ENCODE data around the gene FAM50A.

The FAM50A gene

GRCh38 chrX:154413142-154413541 lies 30.8 kb upstream of the FAM50A start:
- TF ChIP-seq, protein P1, sequence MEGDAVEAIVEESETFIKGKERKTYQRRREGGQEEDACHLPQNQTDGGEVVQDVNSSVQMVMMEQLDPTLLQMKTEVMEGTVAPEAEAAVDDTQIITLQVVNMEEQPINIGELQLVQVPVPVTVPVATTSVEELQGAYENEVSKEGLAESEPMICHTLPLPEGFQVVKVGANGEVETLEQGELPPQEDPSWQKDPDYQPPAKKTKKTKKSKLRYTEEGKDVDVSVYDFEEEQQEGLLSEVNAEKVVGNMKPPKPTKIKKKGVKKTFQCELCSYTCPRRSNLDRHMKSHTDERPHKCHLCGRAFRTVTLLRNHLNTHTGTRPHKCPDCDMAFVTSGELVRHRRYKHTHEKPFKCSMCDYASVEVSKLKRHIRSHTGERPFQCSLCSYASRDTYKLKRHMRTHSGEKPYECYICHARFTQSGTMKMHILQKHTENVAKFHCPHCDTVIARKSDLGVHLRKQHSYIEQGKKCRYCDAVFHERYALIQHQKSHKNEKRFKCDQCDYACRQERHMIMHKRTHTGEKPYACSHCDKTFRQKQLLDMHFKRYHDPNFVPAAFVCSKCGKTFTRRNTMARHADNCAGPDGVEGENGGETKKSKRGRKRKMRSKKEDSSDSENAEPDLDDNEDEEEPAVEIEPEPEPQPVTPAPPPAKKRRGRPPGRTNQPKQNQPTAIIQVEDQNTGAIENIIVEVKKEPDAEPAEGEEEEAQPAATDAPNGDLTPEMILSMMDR (IDR thresholded peaks at IDR 0.05; ENCODE audit: low read depth, low read length, missing control alignments): no peak
- in situ Hi-C loops (cut with HindIII; ENCODE audit: low sequenced_read_pairs): no loop called here
- no peak overlapping the region for H3K4me3 ChIP-seq (ENCODE audit: low read depth, low read length)
- no peak for DNase-seq (ENCODE audit: low read depth)

- in situ Hi-C loops (cut with HindIII; ENCODE audit: low sequenced_read_pairs): no loop called here
These were observed 26.8 kb upstream of the FAM50A start for GRCh38 chrX:154417157-154417556.

GRCh38 chrX:154419189-154419588 lies 24.8 kb upstream of the FAM50A start:
- in situ Hi-C loops (cut with HindIII; ENCODE audit: low sequenced_read_pairs): no loop called here
- TF ChIP-seq, protein P1 (IDR thresholded peaks at IDR 0.05; ENCODE audit: low read depth, low read length, missing control alignments): no peak
- no peak overlapping the region for H3K4me3 ChIP-seq (ENCODE audit: low read depth, low read length)
- no peak for DNase-seq (ENCODE audit: low read depth)

More at GRCh38 chrX:154417157-154417556, 26.8 kb upstream of the FAM50A start:
- DNase-seq (ENCODE audit: low read depth): no peak
- TF ChIP-seq, protein P1 (IDR thresholded peaks at IDR 0.05; ENCODE audit: low read depth, low read length, missing control alignments): no peak
- no peak overlapping the region for H3K4me3 ChIP-seq (ENCODE audit: low read depth, low read length)

DNA sequence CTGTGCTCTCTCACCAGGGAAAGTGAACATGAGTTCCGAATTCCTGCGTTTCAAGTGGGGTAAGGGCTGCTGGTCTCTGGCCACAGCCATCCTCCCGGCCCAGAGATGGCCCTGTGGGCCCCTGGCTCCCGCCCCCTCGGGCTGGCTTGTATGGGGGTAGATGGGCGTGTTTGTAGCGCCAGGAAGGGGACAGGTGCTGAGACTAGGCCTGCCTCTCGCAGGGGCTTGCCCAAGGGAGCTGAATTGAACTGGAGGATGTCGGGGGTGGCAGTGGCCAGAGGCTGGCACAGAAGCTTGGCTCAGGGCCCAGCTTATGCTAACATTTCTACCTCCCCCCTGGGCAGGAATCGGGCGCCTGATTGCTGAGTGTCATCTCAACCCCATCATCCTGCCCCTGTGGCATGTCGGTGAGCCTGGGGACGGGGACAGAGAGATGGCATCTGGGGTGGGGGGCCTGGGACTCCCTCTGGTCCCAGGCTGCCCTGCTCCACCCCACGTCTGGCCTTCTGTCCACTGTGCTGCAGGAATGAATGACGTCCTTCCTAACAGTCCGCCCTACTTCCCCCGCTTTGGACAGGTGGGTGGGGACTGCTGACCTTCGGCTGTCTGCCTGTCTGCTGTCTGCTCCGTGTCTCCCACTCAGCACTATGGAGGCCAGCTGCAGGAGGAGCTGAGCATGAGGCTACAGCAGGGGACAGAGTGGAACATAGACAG lies 24.1 kb upstream of the FAM50A start:
- H3K4me3 ChIP-seq (ENCODE audit: low read depth, low read length): no peak overlapping the region
- TF ChIP-seq, protein P1 (IDR thresholded peaks at IDR 0.05; ENCODE audit: low read depth, low read length, missing control alignments): no peak
- in situ Hi-C loops (cut with HindIII; ENCODE audit: low sequenced_read_pairs): no loop called here
- no peak for DNase-seq (ENCODE audit: low read depth)

DNA sequence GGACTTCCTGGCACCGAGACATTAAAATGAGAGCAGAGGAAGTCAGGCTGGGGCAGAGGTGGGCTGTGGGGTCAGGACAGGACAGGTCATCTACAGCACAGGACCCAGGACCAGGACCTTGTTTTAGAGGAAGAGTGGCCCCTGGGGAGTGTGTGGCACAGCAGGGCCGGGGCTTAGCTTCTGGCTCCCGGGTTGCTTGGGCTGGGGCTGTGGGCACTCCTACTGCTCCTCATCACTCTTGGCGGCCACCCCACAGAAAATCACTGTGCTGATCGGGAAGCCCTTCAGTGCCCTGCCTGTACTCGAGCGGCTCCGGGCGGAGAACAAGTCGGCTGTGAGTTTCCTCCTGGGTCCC lies 23.6 kb upstream of the FAM50A start:
- DNase-seq (ENCODE audit: low read depth): no peak
- H3K4me3 ChIP-seq (ENCODE audit: low read depth, low read length): no peak overlapping the region
- in situ Hi-C loops (cut with HindIII; ENCODE audit: low sequenced_read_pairs): no loop called here
- TF ChIP-seq, protein P1 (IDR thresholded peaks at IDR 0.05; ENCODE audit: low read depth, low read length, missing control alignments): no peak

- TF ChIP-seq, protein P1 (IDR thresholded peaks at IDR 0.05; ENCODE audit: low read depth, low read length, missing control alignments): no peak
- no peak for DNase-seq (ENCODE audit: low read depth)
- no peak overlapping the region for H3K4me3 ChIP-seq (ENCODE audit: low read depth, low read length)
- in situ Hi-C loops (cut with HindIII; ENCODE audit: low sequenced_read_pairs): no loop called here
These were observed 16.8 kb upstream of the FAM50A start for GRCh38 chrX:154426916-154427770.

All from astrocyte of the cerebellum (primary cell).